HG03280 (cell line): ENCODE measurements around the gene ZFYVE9.
"Not testable (repeated sequence)": the region's sequence is repeated elsewhere in the genome, so short reads cannot be mapped to it uniquely, and the experiment has no call there.

Experiments used
- ATAC-seq: cut with Tn5 transposase; IDR thresholded peaks from one replicate; pipeline ENCODE4 v1.9.1; 2021; ENCODE audit warnings: mild to moderate bottlenecking, moderate library complexity; ENCODE audit not compliant: unreplicated experiment

Gene ZFYVE9

DNA sequence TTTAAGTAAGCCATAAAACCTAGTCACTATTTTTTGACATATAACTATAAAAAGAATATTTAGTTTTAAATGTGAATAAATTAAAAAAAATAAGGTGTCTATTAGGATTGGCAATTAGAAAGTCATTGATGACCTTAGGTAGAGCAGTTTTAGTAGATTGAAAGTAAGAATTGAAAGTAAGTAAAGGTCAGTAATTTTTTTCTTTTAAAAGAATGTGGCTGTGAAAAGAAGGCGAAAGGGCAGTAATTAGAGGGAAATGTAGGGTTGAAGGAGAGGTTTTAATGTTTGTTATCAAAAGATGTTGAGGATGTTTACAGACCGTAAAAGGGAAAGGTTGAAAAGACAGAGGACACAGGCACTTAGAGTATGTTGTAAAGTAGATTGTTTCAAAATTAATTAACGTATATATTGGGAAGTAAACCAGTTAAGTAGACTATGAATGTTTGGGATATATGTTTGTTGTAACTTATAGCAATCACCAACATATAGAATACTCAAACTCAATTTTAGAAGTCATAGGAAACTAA is 41.0 kb downstream of the ZFYVE9 start:
- no peak for ATAC-seq

DNA sequence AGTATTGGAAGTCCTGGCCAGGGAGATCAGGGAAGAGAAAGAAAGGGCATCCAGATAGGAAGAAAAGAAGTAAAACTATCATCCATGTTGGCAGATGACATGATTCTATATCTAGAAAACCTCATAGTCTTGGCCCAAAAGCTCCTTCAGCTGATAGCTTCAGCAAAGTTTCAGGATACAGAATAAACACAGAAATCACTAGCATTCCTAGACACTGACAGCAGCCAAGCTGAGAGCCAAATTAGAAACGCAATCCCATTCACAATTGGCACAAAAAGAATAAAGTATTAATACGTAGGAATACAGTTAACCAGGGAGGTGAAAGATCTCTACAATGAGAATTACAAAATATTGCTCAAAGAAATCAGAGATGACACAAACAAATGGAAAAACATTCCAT is 44.6 kb downstream of the ZFYVE9 start:
- ATAC-seq = no peak

DNA sequence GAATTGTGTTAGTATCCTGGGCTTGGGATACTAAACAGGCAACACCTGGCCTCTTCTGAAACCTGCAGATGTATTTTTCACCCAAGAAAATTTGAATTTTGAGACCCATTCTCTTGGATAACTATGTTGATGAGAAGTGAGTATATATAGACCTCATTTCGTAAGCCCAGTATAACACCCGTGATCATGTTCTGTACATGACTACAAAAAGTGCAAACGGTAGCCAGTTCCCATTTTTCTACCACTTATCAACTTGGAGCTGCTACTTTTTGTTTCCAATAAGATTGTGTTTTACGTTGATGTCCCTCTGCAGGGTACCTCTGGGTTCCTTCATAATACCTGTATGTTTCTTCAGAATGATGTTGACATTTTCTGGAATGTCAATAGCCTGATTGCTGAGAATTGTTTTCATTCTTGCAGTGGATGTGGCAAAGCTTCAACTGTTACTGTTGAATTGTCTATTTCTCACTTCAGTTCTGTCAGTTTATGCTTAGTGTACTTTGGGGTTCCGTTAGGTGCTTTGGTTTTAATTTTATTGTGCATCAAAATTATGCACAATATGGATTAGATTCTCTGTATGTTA is 48.1 kb downstream of the ZFYVE9 start:
- no peak for ATAC-seq

DNA sequence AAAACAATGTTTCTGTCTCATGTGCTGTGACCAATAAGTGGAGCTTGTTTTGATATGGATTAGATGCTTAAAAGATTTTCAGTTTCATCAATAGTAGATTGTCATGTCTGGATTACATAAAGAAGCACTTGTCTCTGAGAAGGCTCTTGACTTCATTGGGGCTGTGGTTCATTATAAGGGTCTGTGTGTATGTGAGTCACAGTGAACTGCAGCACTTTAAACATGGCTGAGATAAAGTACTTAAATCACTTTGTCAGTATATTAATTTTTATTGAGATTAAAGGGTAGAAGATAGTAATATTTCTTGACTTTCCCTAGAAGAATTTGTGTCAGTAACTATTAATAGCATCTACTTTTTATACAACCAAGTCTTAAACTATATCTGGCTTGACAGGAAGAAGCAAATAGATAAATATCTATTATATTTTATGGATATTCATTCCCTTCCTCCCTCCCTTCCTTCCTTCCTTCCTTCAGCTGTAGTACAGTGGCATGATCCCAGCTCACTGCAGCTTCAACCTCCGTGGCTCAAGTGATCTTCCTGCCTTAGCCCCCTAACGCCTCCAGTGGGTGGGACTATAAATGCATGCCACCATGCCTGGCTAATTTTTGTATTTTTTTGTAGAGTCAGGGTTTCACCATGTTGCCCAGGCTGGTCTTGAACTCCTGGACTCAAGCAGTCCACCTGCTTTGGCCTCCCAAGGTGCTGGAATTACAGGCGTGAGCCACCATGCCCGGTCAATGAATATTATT is 48.8 kb downstream of the ZFYVE9 start:
- no peak for ATAC-seq

DNA sequence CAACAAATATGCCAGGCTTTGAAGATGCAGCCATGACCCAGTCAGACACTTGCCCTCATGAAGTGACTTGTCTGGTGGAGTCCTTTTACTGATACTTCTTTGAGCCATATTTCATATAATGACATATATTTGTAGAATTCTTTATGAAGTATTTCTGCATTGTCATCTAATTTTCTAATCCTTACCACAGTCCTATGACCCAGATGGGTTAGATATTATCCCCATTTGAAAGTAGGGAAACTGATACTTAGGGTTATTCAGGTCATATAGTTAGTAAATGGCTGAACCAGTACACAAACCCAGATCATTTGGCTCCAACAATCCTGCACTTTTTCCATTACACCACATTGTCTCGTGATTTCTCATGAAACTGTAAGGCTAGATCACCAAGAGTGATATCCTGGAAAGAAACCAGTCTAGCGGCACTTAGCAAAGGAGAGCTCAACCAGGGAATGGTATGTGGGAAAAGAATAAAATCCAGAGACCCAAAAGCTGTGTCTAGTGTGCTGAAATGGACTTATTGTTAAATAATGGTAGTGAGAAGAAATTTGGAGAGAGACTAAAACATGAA is 49.6 kb downstream of the ZFYVE9 start:
- no peak for ATAC-seq

DNA sequence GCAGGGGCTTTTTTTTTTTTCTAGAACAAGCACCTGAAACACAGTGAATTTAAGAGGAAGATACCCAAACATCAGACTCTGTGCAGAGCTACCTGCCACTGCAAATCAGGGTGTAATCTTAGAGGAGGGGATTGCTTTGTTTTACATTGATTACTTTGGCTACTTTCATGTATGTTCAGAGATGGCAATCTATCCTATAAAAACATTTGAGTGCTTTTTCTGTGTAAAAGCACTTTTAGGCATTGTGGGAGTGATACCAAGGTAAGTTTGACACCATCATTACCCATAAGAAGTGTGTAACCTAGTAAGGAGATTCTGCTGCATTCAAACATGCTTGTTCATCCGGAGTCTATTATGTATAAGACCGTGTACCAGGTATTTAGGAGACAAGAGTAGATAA is 50.1 kb downstream of the ZFYVE9 start:
- no peak for ATAC-seq

DNA sequence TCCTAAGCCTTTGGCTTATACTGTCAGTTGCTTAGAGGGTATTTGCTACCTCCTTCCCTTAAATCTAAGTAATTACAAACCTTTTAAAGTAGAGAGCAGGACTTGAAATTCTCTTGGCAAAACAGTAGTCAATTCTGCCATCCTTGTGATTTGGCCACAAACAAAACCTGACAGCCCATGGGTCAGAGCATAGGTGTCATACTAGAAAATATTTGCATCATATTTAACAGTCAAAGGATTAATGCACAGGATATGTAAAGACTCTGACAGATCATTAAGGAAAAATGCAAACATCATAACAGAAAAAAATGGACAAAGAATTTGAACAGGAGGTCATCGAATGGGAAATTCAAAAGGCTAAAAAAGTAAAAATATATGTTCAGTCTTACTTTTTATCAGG is 50.5 kb downstream of the ZFYVE9 start:
- ATAC-seq = no peak

DNA sequence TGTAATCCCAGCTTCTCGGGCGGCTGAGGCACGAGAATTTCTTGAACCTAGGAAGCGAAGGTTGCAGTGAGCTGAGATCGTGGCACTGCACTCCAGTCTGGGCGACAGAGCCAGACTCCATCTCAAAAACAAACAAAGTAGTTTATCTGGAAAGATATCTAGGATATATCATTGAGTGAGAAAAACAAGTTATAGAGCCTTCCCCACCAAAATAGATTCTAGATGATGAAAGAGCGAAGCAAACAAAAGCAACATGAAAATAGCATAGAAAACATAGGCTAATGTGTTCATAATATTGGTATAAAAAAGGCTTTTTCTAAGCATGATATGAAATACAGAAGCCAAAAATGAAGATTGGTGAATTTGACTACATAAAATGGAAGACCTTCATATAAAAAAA is 52.1 kb downstream of the ZFYVE9 start:
- ATAC-seq = no peak

DNA sequence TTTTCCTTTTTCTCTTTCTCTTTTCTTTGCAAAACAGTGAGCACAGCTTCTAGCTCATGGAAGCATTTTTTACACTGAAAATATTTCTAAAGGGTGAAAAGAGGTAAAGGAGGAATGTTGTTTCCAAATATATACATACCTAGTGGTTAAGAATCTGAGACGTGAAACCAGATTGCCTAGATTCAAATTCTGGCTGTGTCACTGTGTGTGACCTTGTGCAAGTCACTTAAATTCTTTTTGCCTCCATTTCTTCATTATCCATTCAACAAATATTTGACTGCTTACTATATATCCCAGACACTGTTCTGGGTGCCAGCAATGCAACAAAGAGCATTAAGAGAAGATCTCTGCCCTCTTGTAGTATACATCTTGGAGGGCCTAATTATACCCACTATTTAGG is 53.3 kb downstream of the ZFYVE9 start:
- no peak for ATAC-seq

DNA sequence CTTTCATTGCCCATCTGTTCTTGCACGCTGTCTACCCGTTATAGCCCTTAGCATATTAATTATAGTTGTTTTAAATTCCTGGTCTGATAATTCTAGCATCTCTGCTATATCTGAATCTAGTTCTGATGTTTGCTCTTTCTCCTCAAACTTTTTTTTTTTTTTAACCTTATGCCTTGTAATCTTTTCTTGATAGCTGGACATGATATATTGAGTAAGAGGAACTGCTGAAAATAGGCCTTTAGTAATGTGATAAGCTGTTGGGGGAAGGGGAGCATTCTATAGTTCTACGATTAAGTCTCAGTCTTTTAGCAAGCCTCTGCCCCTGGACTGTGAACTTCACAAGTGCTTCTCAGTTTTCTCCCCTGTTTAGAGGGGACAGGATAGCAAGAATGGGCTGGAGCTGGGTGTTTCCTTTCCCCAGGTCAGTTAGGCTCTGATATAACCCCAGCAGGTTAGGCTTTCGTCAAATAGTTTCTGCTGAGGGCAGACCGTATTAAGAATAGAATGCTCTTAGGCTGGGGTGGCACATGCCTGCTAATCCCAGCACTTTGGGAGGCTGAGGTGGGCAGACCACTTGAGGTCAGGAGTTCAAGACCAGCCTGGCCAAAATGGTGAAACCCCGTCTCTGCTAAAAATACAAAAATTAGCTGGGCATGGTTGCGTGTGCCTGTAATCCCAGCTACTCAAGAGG is 62.2 kb downstream of the ZFYVE9 start:
- no peak for ATAC-seq

DNA sequence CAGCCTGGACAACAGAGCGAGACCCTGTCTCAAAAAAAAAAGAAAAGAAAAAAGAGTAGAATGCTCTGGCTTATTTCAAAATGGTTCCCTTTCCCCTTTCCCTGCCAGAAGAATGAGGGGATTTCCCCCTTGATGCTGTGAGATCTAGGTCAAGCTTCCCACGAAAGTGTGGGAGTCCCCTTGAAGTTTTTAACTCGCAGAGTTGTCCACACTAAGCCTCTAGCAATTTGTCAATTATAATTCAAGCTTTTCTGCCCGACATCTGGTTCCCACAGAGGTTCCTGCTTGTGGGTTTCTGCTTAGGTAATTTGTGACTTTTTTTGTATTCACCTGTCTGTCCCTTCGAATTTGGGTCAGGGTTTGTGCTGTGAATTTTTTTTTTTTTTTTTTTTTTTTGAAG is 62.8 kb downstream of the ZFYVE9 start:
- no peak for ATAC-seq

DNA sequence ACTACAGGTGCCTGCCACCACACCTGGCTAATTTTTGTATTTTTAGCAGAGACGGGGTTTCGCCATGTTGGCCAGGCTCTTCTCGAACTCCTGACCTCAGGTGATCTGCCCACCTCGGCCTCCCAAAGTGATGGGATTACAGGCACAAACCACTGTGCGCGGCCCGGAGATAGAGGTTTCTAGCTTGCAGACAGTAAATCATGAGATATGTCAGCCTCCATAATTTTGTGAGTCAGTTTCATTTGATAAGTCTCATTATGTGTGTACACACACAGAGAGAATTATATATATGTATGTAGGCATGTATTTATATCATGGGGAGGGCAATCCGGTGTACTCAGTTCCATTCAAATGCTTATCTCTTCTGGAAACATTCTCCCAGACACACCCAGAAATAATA is 64.8 kb downstream of the ZFYVE9 start:
- ATAC-seq = not testable (repeated sequence)

DNA sequence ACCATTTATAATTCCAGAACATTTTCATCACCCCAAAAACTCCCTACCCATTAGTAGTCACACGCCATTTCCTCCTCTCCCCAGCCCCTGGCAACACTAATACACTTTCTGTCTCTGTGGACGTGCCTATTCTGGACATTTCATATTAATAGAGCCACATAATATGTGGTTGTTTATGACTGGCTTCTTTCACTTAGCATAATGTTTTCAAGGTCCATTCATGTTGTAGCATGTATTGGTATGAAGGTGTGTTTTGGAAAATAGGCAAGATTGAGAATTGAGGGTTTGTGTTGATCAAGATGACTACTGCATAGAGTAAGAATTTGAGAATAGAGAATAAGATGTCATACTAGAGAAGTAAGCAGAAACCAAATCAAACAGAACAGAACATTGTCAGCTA is 67.5 kb downstream of the ZFYVE9 start:
- ATAC-seq = no peak

DNA sequence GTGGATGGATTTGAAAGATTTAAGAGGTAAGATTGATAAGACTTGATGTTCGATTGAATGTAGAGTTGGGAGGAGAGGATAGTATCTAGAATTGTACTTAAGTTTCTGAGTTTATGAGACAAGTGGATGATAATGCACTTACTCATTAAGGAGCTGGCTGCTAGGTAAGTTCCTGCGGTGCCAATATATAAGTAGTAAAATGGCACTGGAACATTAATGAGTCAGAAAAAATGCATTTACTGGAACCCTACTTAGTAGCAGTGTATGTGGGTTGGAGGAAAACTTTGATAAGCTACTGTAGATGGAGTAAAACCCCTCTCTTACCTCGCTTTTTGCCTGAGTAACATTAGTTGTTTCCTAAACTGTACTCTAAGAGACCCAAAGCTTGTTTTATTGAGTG is 68.2 kb downstream of the ZFYVE9 start:
- ATAC-seq = no peak

DNA sequence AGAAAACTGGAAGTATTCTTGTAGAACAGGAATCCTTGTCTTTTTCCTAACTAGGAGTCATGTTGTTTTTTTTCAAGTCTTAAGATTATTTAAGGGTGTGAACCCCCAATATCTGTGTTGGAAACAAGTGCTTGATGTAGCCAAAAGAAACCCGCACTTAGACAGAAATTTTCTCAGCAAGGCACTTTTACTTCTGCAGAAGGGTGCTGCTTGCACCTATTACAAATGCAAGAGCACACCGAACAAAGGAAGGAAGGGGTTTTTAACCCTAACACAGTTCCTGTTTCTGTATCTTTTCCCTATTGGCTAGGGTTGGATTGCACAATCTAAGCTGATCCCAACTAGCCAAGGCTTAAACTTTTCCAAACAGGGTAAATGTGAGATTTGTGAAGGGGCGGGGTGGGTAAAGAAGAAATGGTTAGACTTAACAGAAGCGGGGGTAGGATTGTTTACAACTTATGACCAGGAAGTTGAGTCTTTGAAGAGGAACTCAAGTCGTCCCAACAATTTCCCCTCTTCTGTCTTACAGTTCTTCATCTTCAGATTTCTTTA is 75.1 kb downstream of the ZFYVE9 start:
- no peak for ATAC-seq

DNA sequence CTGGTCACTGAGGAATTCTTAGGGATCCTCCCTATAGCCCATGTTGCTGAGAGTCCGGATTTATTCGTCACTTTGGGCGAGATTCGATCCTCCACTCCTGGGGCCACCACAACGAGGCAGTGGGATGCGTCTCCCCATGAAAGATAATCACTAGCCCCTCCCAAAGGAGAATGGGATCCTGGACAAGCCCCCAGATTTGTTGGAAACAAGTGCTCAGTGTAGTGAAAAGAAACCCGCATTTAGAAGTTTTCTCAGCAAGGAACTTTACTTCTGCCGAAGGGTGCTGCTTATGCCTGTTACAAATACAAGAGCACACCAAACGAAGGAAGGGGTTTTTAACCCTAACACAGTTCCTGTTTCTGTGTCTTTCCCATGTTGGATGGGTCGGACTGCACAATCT is 83.3 kb downstream of the ZFYVE9 start:
- ATAC-seq = no peak

DNA sequence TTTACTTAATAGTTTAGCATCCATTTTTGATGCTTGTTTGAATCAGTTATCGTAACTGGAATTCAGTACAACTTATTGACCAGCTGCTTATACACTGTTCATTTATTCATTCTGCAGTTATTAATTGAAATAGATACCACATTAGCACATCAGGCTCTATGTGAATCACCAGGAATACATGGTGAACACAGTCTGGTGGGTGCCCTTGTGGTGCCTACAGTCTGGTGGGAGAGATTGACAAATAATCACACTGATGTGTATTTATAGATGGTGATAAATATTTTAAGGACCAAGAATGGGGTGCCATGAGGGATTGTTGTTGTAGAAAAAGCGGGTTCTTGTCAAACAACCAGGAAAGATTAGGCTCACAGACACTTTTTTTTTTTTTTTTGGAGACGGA is 87.6 kb downstream of the ZFYVE9 start:
- no peak for ATAC-seq

DNA sequence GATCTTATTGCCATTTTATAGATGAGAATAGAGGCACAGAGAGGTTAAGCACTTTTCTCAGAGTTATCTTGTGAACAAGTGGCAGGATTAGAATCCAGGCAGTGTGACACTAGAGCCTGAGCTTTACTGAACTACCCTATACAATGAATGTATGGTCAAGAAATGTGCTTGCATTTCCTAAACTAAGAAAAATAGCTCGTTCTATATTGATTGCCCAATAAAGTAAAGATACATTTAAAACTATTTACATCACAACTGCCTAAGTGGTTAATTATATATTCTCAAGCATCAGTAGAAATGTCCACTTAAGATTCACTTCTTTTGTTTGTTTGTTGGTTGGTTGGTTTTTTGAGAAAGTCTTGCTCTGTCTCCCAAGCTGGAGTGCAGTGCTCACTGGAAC is 91.6 kb downstream of the ZFYVE9 start:
- no peak for ATAC-seq

DNA sequence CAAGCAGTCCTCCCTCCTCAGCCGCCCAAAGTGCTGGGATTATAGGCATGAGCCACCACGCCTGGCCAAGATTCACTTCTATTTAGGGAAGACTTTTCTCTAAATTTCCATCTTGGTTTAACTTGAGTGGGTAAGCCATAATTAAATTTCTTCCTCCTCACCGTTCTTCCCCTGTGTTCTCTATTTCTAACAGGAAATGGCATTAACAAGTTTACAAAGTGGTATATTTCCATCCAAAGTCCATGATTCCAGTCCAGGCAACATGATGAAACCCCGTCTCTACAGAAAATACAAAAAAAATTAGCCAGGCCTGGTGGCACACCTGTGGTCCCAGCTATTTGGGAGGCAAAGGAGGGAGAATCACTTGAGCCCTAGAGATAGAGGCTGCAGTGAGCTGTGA is 92.1 kb downstream of the ZFYVE9 start:
- no peak for ATAC-seq

DNA sequence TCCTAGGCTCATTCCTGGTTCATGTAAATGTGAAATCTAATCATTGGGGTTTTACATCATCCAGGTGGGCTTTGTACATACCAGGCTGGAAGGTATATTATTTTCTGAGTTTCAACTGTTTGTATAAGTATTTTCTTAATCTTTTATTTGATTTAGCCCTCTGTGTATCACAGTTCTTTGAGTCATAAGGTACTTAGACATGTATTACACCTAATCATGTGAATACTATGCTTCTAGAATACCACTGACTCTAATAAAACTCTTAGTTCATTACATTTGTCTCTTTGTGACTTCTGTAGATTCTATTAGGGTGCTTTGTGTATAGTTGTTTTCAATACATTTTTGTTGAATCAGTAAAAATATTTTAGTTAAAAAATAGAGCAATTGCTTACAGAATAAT is 92.8 kb downstream of the ZFYVE9 start:
- no peak for ATAC-seq

DNA sequence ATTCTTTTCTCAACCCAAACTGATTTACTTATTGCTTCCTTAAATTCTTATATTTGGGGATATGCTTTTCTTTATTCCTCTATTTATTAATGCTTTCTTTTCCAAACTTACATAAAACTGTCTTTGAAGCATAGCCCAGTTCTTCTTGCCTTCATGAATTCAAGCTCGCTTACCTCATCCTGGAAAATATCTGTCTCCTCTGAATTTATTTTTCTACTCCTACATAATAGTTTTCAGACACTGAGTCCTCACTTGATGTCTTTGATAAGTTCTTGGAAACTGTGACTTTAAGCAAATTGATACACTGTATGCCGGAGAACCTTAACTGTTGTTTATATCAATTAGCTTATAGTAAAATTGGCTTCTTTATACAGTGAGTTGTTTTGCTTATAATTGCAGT is 93.8 kb downstream of the ZFYVE9 start:
- ATAC-seq = no peak

DNA sequence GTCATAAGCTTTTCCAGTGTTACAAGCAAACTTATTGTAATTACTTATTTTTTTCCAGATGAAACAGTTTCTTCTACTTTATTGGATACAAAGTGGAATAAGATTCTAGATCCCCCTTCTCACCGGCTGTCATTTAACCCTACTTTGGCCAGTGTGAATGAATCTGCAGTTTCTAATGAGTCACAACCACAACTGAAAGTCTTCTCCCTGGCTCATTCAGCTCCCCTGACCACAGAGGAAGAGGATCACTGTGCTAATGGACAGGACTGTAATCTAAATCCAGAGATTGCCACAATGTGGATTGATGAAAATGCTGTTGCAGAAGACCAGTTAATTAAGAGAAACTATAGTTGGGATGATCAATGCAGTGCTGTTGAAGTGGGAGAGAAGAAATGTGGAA is 95.5 kb downstream of the ZFYVE9 start:
- ATAC-seq = no peak
